H1 (cell line): ENCODE measurements around the gene PRR5. TPM values are rescaled to one million over a fixed set of nuclear protein-coding genes. Genes with fewer than 3 reads are reported as not detected.

Experiments used
- CTCF ChIA-PET: fragments of 300-600 bp; sonication (Branson Sonifier 250); formaldehyde crosslinking; loops from one replicate; lab custom pipeline; 2021; ENCODE audit not compliant: partially characterized antibody; lab: Charles Lee
- POLR2A ChIA-PET: fragments of 300-600 bp; sonication (Branson Sonifier 250); formaldehyde crosslinking; loops from one replicate; lab custom pipeline; 2021; ENCODE audit warnings: inconsistent platforms; ENCODE audit not compliant: partially characterized antibody; lab: Charles Lee
- DNase-seq, 2 experiments: peaks; one replicate each; pipeline versions ENCODE4 v3.0.0 to v3.0.0-alpha.2; 2010 to 2022; ENCODE audit warnings: low spot score in 2 of 2, low read depth in 1 of 2, mixed read lengths in 1 of 2
- FAIRE-seq: peaks from 2 replicates; lab custom pipeline; 2011; peaks lifted over from hg19 to GRCh38; lab: Jason Lieb, UNC
- H2AFZ ChIP-seq: 2 replicates; pipeline ENCODE4 v1.8.1; 2012; ENCODE audit warnings: low read length, inconsistent platforms
- H2AK5ac ChIP-seq: 2 replicates; pipeline ENCODE4 v1.6.1; 2013; ENCODE audit warnings: low read depth, low read length
- H2BK120ac ChIP-seq: replicated peaks from 2 replicates; pipeline ENCODE3; 2013; ENCODE audit warnings: low read depth, low read length, inconsistent platforms
- H2BK12ac ChIP-seq: 2 replicates; pipeline ENCODE4 v1.6.1; 2013; ENCODE audit warnings: low read depth, low read length
- H2BK15ac ChIP-seq: 2 replicates; pipeline ENCODE4 v1.6.1; 2013; ENCODE audit warnings: low read length
- H2BK20ac ChIP-seq: 2 replicates; pipeline ENCODE4 v1.6.1; 2013; ENCODE audit warnings: low read length
- H2BK5ac ChIP-seq: 2 replicates; pipeline ENCODE4 v1.6.1; 2013; ENCODE audit warnings: low read depth, low read length
- H3K14ac ChIP-seq: 2 replicates; pipeline ENCODE4 v1.6.1; 2013; ENCODE audit warnings: inconsistent platforms; ENCODE audit not compliant: insufficient read length
- H3K18ac ChIP-seq: 2 replicates; pipeline ENCODE4 v1.6.1; 2013; ENCODE audit warnings: low read length; ENCODE audit errors: extremely low read depth
- H3K23ac ChIP-seq: 2 replicates; pipeline ENCODE4 v1.6.1; 2013; ENCODE audit warnings: inconsistent platforms; ENCODE audit not compliant: insufficient read length
- H3K23me2 ChIP-seq: 2 replicates; pipeline ENCODE4 v1.6.1; 2013; ENCODE audit warnings: low read depth, low read length
- H3K27ac ChIP-seq: 2 replicates; pipeline ENCODE4 v1.6.1; 2011; ENCODE audit warnings: low read depth, low read length, inconsistent platforms
- H3K27me3 ChIP-seq, 4 experiments: replicated peaks in 1 of 4; 1 replicate in 1 of 4; 2 replicates in 3 of 4; pipeline versions ENCODE4 v1.6.1 to v1.8.1; 2011 to 2013; ENCODE audit warnings: low read length in 3 of 4, mild to moderate bottlenecking in 3 of 4, inconsistent platforms in 2 of 4, mixed read lengths in 2 of 4, moderate library complexity in 1 of 4; ENCODE audit not compliant: control insufficient read depth in 3 of 4, insufficient read depth in 3 of 4; ENCODE audit errors: extremely low read depth in 1 of 4
- H3K36me3 ChIP-seq, 4 experiments: 2 replicates each; pipeline versions ENCODE4 v1.6.1 to v1.8.1; 2011 to 2013; ENCODE audit warnings: mild to moderate bottlenecking in 4 of 4, low read length in 3 of 4, moderate library complexity in 2 of 4, control low read depth in 1 of 4, inconsistent platforms in 1 of 4; ENCODE audit not compliant: insufficient read depth in 4 of 4, control insufficient read depth in 2 of 4
- H3K4ac ChIP-seq: replicated peaks from 2 replicates; pipeline ENCODE3; 2013; ENCODE audit warnings: low read length, low read depth, mixed read lengths, inconsistent platforms; ENCODE audit not compliant: insufficient read length
- H3K4me1 ChIP-seq, 4 experiments: replicated peaks in 1 of 4; 1 replicate in 1 of 4; 2 replicates in 3 of 4; pipeline versions ENCODE4 v1.6.1 to v1.8.1; 2011 to 2013; ENCODE audit warnings: low read length in 3 of 4, inconsistent platforms in 2 of 4, mixed read lengths in 1 of 4; ENCODE audit not compliant: insufficient read depth in 4 of 4, control insufficient read depth in 3 of 4
- H3K4me2 ChIP-seq, 2 experiments: 2 replicates each; pipeline versions ENCODE4 v1.6.1 to v1.8.1; 2011 to 2013; ENCODE audit warnings: low read depth in 2 of 2, low read length in 2 of 2, control low read depth in 1 of 2, inconsistent platforms in 1 of 2, mild to moderate bottlenecking in 1 of 2; ENCODE audit not compliant: insufficient read depth in 1 of 2
- H3K4me3 ChIP-seq, 4 experiments: fragments of 200-600, 300-600 bp in 1 of 4; sonication (generic), shearing (Covaris generic), sonication (Bioruptor Twin) in 1 of 4; 2 replicates each; pipeline versions ENCODE4 v1.5.1 to v1.8.1; 2011 to 2016; ENCODE audit warnings: low read length in 4 of 4, low read depth in 3 of 4, control low read depth in 2 of 4, inconsistent platforms in 2 of 4, mild to moderate bottlenecking in 2 of 4, mixed read lengths in 1 of 4, moderate library complexity in 1 of 4; ENCODE audit not compliant: insufficient read depth in 2 of 4; ENCODE audit errors: extremely low read depth in 1 of 4
- H3K56ac ChIP-seq: replicated peaks from 2 replicates; pipeline ENCODE3; 2013; ENCODE audit warnings: low read depth, mild to moderate bottlenecking, mixed read lengths, low read length, inconsistent platforms; ENCODE audit not compliant: insufficient read length
- H3K79me1 ChIP-seq: 2 replicates; pipeline ENCODE4 v1.6.1; 2013; ENCODE audit warnings: low read depth, low read length, control low read depth
- H3K79me2 ChIP-seq, 2 experiments: 2 replicates each; pipeline versions ENCODE4 v1.6.1 to v1.8.1; 2012 to 2013; ENCODE audit warnings: low read length in 2 of 2, mild to moderate bottlenecking in 2 of 2, inconsistent platforms in 1 of 2; ENCODE audit not compliant: insufficient read depth in 2 of 2, control insufficient read depth in 1 of 2
- H3K9ac ChIP-seq, 4 experiments: replicated peaks in 1 of 4; 1 replicate in 1 of 4; 2 replicates in 3 of 4; pipeline versions ENCODE4 v1.6.1 to v1.8.1; 2011 to 2013; ENCODE audit warnings: low read depth in 3 of 4, low read length in 3 of 4, control low read depth in 2 of 4, mild to moderate bottlenecking in 2 of 4, moderate library complexity in 2 of 4, inconsistent platforms in 1 of 4; ENCODE audit errors: extremely low read depth in 1 of 4
- H3K9me3 ChIP-seq, 2 experiments: 2 replicates each; pipeline versions ENCODE4 v1.6.1 to v1.8.1; 2012 to 2013; ENCODE audit warnings: mild to moderate bottlenecking in 2 of 2, moderate library complexity in 2 of 2, control low read depth in 1 of 2, inconsistent platforms in 1 of 2, low read depth in 1 of 2, low read length in 1 of 2, mixed read lengths in 1 of 2; ENCODE audit not compliant: insufficient read depth in 2 of 2
- H4K20me1 ChIP-seq, 2 experiments: replicated peaks in 1 of 2; 2 replicates each; pipeline versions ENCODE3 to v1.8.1; 2011 to 2013; ENCODE audit warnings: inconsistent platforms in 2 of 2, low read length in 2 of 2, mild to moderate bottlenecking in 1 of 2; ENCODE audit not compliant: insufficient read depth in 2 of 2, control insufficient read depth in 1 of 2
- H4K5ac ChIP-seq: 2 replicates; pipeline ENCODE4 v1.6.1; 2013; ENCODE audit warnings: low read length, low read depth, mixed read lengths, inconsistent platforms; ENCODE audit not compliant: insufficient read length
- H4K8ac ChIP-seq: 2 replicates; pipeline ENCODE4 v1.8.0; 2013; ENCODE audit warnings: mild to moderate bottlenecking, moderate library complexity, low read length, inconsistent platforms; ENCODE audit not compliant: insufficient read depth; ENCODE audit errors: extremely low read depth
- H4K91ac ChIP-seq: replicated peaks from 2 replicates; pipeline ENCODE3; 2013; ENCODE audit warnings: low read length, mixed read lengths, inconsistent platforms; ENCODE audit not compliant: insufficient read length
- CTCF ChIP-seq, 3 experiments: IDR thresholded peaks; 1 replicate in 2 of 3; 2 replicates in 1 of 3; pipeline versions ENCODE4 v1.5.1 to v1.6.1; 2011; ENCODE audit warnings: low read length in 3 of 3, mild to moderate bottlenecking in 3 of 3, inconsistent platforms in 2 of 3, low read depth in 1 of 3, moderate library complexity in 1 of 3; ENCODE audit not compliant: insufficient read depth in 1 of 3; ENCODE audit errors: control extremely low read depth in 1 of 3
- GABPA ChIP-seq: IDR thresholded peaks from 2 replicates; pipeline ENCODE4 v1.6.1; 2011; ENCODE audit warnings: mild to moderate bottlenecking, low read length, moderate library complexity, borderline replicate concordance; ENCODE audit not compliant: insufficient read depth
- MAX ChIP-seq: IDR thresholded peaks from 2 replicates; pipeline ENCODE4 v1.6.1; 2012; ENCODE audit warnings: inconsistent platforms
- RXRA ChIP-seq: IDR thresholded peaks from 2 replicates; pipeline ENCODE4 v1.6.1; 2011; ENCODE audit warnings: low read depth, mild to moderate bottlenecking, low read length, moderate library complexity; ENCODE audit not compliant: insufficient read depth
- SP4 ChIP-seq: IDR thresholded peaks from 2 replicates; pipeline ENCODE4 v1.6.1; 2012; ENCODE audit warnings: low read length, inconsistent platforms
- SUZ12 ChIP-seq: fragments of 200-600 bp; sonication (generic); IDR thresholded peaks from 2 replicates; pipeline ENCODE4 v1.6.1; 2012; ENCODE audit warnings: mild to moderate bottlenecking, inconsistent platforms, low read length, moderate library complexity, mixed read lengths
- WGBS, 2 experiments: shearing (Covaris generic) in 1 of 2; methylation state at CpG; one replicate each; pipeline versions ENCODE4 v1.1.6 to v1.1.7; 2013 to 2015; ENCODE audit warnings: low lambda C conversion rate in 2 of 2, mixed read lengths in 2 of 2, inconsistent platforms in 1 of 2, low coverage in 1 of 2, missing lambda C conversion rate in 1 of 2; ENCODE audit not compliant: insufficient replicate concordance in 2 of 2, insufficient coverage in 1 of 2, insufficient read length in 1 of 2; ENCODE audit errors: extremely low coverage in 1 of 2, missing lambda C conversion rate in 1 of 2; 5-methylcytosine and 5-hydroxymethylcytosine counted together
- polyA plus RNA-seq, 7 experiments: library from polyadenylated mRNA; depleted of rRNA in 3 of 7; stranded (reverse) in 5 of 7; unstranded in 2 of 7; fragments of >200 nt in 5 of 7; fragments of 200-250 nt in 2 of 7; gene quantifications; 1 replicate in 5 of 7; 2 replicates in 1 of 7; 4 replicates in 1 of 7; pipeline versions ENCODE4 v1.2.1 to v1.2.3, GENCODE V29; 2011 to 2013; ENCODE audit warnings: missing spikeins in 2 of 7, mixed read lengths in 2 of 7
- total RNA-seq: library from RNA; stranded (reverse); fragmentation: NEBNext Ultra II Directional; extraction: Animal tissue kit (Norgen Biotek cat#: 25700); gene quantifications from 2 replicates; pipeline ENCODE4 v1.2.1, GENCODE V29; 2021
- TF ChIP-seq, protein P1 (sequence below): IDR thresholded peaks from 2 replicates; pipeline ENCODE4 v1.6.1; 2011; ENCODE audit warnings: low read length, improper control_type of control experiment

Gene PRR5
- total and polyA plus RNA-seq, 2 of the 8 experiments (the other 6 are each of a cell fraction or from before 2014, with no cell fraction given), result 16.5 to 25.7 TPM

GRCh38 chr22:44697423-44698141 lies 4.4 kb upstream of the PRR5 start:
- no peak overlapping the region for H3K27ac ChIP-seq
- no peak overlapping the region for H3K4me2 ChIP-seq
- no peak overlapping the region for H2BK15ac ChIP-seq
- no peaks in the 10 kb centered on the region for H3K9me3 ChIP-seq
- H2BK120ac ChIP-seq, result no peak overlapping the region
- no peaks in the 10 kb centered on the region for H3K79me1 ChIP-seq
- H3K23ac ChIP-seq, result no peak overlapping the region
- peak overlapping the region; percentile 32; the same call in 1 of the 2 replicates for H3K18ac ChIP-seq
- H3K4ac ChIP-seq, result no peak overlapping the region
- ChIA-PET POLR2A (interaction anchor here (1.4 kb wide), 1 partner anchor 110 kb away, joined by 4 read pairs; no protein-coding TSS in a partner anchor), CTCF (interaction anchor here (0.6 to 4.1 kb wide), 16 partner anchors 8 to 185 kb away, joined by 3 to 102 read pairs (median 4); no protein-coding TSS in a partner anchor)
- no peak overlapping the region for H4K91ac ChIP-seq
- no peak overlapping the region for H3K4me3 ChIP-seq
- H3K4me1 ChIP-seq, result peaks cover 0 to 16% (median 10%) of the 10 kb centered on the region in 4 experiments; a peak in 6 of 7 replicates
- 39% methylated on average over 22 of the region's 22 CpGs; no CpG with 5 or more reads in 1 of the 2 experiments for WGBS, 2 experiments
- H2BK12ac ChIP-seq, result no peak overlapping the region
- H2AK5ac ChIP-seq, result no peak overlapping the region; the same call in 1 of the 2 replicates
- peaks cover 0 to 13% (median 9%) of the 10 kb centered on the region in 4 experiments; a peak in 6 of 7 replicates for H3K27me3 ChIP-seq
- peak; percentile 75 to 98 for DNase-seq
- H4K8ac ChIP-seq, result 0 out of 2 replicates have a peak overlapping the region, but pooled peaks have one; percentile 20
- no peak overlapping the region for H3K56ac ChIP-seq
- no peaks in the 10 kb centered on the region for H3K36me3 ChIP-seq
- H2BK20ac ChIP-seq, result no peak overlapping the region; the same call in 1 of the 2 replicates
- peak; percentile 42 for FAIRE-seq
- no peak overlapping the region for H2AFZ ChIP-seq
- H3K79me2 ChIP-seq, result no peaks in the 10 kb centered on the region
- no peak overlapping the region for H3K14ac ChIP-seq
- no peak overlapping the region for H4K5ac ChIP-seq
- no peak overlapping the region for H2BK5ac ChIP-seq
- H3K23me2 ChIP-seq, result peaks cover 6% of the 10 kb centered on the region; the same call in 1 of the 2 replicates
- H4K20me1 ChIP-seq, result no peaks in the 10 kb centered on the region
- no peak overlapping the region for H3K9ac ChIP-seq
- TF ChIP-seq CTCF (IDR thresholded peaks at IDR 0.05; ENCODE audit: control extremely low read depth in 1 of 3, insufficient read depth in 1 of 3, low read depth in 1 of 3, low read length in 3 of 3), result peak; percentile 97 to 98 (median 98)
- TF ChIP-seq SP4, result no peak
- TF ChIP-seq MAX, result peak; percentile 32
- 0 out of 2 replicates have a peak, but pooled peaks have one; percentile 17 for TF ChIP-seq RXRA
- TF ChIP-seq SUZ12, result no peak
- TF ChIP-seq, protein P1, sequence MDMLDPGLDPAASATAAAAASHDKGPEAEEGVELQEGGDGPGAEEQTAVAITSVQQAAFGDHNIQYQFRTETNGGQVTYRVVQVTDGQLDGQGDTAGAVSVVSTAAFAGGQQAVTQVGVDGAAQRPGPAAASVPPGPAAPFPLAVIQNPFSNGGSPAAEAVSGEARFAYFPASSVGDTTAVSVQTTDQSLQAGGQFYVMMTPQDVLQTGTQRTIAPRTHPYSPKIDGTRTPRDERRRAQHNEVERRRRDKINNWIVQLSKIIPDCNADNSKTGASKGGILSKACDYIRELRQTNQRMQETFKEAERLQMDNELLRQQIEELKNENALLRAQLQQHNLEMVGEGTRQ, result no peak
- peak; percentile 56; the same call in 1 of the 2 replicates for TF ChIP-seq GABPA
